Forelimb muscle (tissue), 1 donor: ENCODE measurements around the gene ACVR1B. TPM values are rescaled to one million over a fixed set of nuclear protein-coding genes. Genes with fewer than 3 reads are reported as not detected.
A peak's percentile ranks its signal among the peaks of the same experiment; 100 is the strongest.

Source experiments
- DNase-seq: peaks from one replicate; pipeline ENCODE4 v3.0.0-alpha.2; 2013; ENCODE audit warnings: low read depth
- polyA plus RNA-seq: library from polyadenylated mRNA; unstranded; fragments of 120-200 nt; gene quantifications from one replicate; pipeline ENCODE4 v1.2.1, GENCODE V29; 2013; ENCODE audit not compliant: insufficient read length

The ACVR1B gene
- polyA plus RNA-seq, 1 donor, result 12.3 TPM

- DNase-seq, result no peak
Measured at GRCh38 chr12:52004042-52004648, 52.6 kb downstream of the ACVR1B start.

- no peak for DNase-seq
Measured at GRCh38 chr12:52005218-52005902, 53.9 kb downstream of the ACVR1B start.

GRCh38 chr12:52005903-52006703 is 54.6 kb downstream of the ACVR1B start:
- no peak for DNase-seq

GRCh38 chr12:52006726-52007157 is 55.2 kb downstream of the ACVR1B start, which contains the start of gene TAMALIN:
Gene TAMALIN, plus strand, starts transcription at chr12:52006946. Its CDS starts 74 bp downstream, at chr12:52007020.
- no peak for DNase-seq

- DNase-seq, result no peak
Measured at GRCh38 chr12:52007158-52007921, 55.8 kb downstream of the ACVR1B start.

GRCh38 chr12:52007982-52008510 is 56.5 kb downstream of the ACVR1B start:
- DNase-seq, result no peak

- DNase-seq, result no peak
Measured at GRCh38 chr12:52009081-52009751, 57.7 kb downstream of the ACVR1B start.

GRCh38 chr12:52010152-52010622 is 58.7 kb downstream of the ACVR1B start:
- peak; percentile 82 for DNase-seq

GRCh38 chr12:52010692-52011601 is 59.4 kb downstream of the ACVR1B start:
- no peak for DNase-seq

GRCh38 chr12:52011602-52012214 is 60.2 kb downstream of the ACVR1B start:
- DNase-seq, result no peak

- DNase-seq, result no peak
Measured at GRCh38 chr12:52013626-52014310, 62.3 kb downstream of the ACVR1B start.

- DNase-seq, result no peak
Measured at GRCh38 chr12:52014567-52015530, 63.4 kb downstream of the ACVR1B start.

- no peak for DNase-seq
Measured at GRCh38 chr12:52015532-52016041, 64.1 kb downstream of the ACVR1B start.

- DNase-seq, result no peak
Measured at GRCh38 chr12:52018433-52019112, 67.1 kb downstream of the ACVR1B start.

- DNase-seq, result no peak
Measured at GRCh38 chr12:52019113-52019770, 67.7 kb downstream of the ACVR1B start.
